ENCODE results near the gene IRF4.

IRF4 gene

DNA sequence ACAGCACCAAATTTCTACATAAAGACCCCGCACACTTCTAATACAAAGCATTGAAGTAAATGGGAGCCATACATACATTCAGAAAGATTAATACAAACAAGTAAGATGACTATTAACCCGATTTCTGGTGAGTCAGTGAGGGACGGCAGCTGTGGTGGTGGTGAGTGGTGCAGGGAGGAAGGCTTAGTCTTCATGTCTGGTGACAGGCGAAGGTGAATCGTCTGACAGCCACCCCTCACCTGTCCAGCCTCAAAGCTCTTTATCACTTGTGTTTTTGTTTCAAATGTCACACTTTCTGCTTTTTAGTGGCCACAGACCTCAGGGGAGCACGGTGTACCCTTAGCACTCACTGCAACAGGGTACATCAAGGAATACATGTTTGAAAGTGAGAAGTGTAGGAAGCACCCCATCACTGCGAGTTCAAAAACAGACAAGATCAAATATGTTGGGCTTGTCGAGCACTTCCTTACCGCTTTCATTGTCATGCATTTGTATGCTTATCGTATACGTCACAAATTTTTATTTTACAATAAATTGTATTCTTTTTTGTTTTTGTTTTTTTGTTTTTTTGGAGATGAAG, 63.5 kb downstream of the IRF4 start:
- H3K27me3 ChIP-seq (ENCODE audit: control insufficient read depth, insufficient read depth, low read length): no peaks in the 10 kb centered on the region
- H3K9ac ChIP-seq (ENCODE audit: low read length): no peak overlapping the region
- H3K36me3 ChIP-seq (ENCODE audit: control insufficient read depth, insufficient read depth, low read length): no peaks in the 10 kb centered on the region
- H3K27ac ChIP-seq (ENCODE audit: low read depth, low read length): no peak overlapping the region
- no peaks in the 10 kb centered on the region for H3K4me1 ChIP-seq (ENCODE audit: control insufficient read depth, insufficient read depth, low read length)
- no peak overlapping the region for H3K4me3 ChIP-seq (ENCODE audit: low read length)

DNA sequence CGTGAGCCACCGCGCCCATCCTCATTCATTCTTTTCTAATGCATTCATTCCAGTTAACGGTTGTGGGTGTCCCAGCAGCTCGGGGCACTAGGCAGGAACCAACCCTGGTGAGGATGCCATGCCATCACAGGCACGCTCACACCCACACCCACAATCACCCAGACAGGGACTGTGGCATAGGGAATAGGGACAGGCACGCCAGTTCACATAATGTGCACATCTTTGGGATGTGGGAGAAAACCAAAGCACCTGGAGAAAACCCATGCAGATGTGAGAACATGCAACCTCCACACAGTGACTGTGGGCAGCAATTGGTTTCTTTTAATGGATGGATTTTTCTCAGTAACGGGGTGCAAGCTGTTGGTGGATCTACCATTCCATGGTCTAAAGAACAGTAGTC, 64.3 kb downstream of the IRF4 start:
- Histone ChIP-seq H3K27me3 (ENCODE audit: control insufficient read depth, insufficient read depth, low read length) (no peaks in the 10 kb centered on the region), H3K36me3 (ENCODE audit: control insufficient read depth, insufficient read depth, low read length) (no peaks in the 10 kb centered on the region), H3K4me3 (ENCODE audit: low read length) (no peak overlapping the region), H3K4me1 (ENCODE audit: control insufficient read depth, insufficient read depth, low read length) (no peaks in the 10 kb centered on the region), H3K9ac (ENCODE audit: low read length) (no peak overlapping the region), H3K27ac (ENCODE audit: low read depth, low read length) (no peak overlapping the region)

DNA sequence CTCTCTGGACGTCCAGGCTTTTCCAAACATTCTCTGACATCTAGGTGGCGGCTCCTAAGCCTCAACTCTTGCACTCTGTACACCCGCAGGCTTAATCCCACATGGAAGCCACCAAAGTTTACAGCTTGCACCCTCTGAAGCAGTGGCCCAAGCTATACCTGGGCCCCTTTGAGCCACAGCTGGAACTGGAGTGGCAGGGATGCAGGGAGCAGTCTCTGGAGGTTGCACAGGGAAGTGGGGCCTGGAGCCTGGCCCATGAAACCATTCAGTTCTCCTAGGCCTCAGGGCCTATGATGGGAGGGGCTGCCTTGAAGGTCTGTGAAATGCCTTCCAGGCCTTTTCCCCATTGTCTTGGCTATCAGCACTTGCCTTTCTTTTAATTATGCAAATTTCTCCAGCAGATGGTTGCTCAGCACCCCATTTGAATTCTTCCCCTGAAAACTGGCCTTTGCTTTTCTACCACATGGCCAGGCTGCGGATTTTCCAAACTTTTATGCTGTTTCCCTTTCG, 64.9 kb downstream of the IRF4 start:
- no peaks in the 10 kb centered on the region for H3K36me3 ChIP-seq (ENCODE audit: control insufficient read depth, insufficient read depth, low read length)
- no peaks in the 10 kb centered on the region for H3K4me1 ChIP-seq (ENCODE audit: control insufficient read depth, insufficient read depth, low read length)
- H3K4me3 ChIP-seq (ENCODE audit: low read length): no peak overlapping the region
- H3K27ac ChIP-seq (ENCODE audit: low read depth, low read length): no peak overlapping the region
- no peak overlapping the region for H3K9ac ChIP-seq (ENCODE audit: low read length)
- no peaks in the 10 kb centered on the region for H3K27me3 ChIP-seq (ENCODE audit: control insufficient read depth, insufficient read depth, low read length)

DNA sequence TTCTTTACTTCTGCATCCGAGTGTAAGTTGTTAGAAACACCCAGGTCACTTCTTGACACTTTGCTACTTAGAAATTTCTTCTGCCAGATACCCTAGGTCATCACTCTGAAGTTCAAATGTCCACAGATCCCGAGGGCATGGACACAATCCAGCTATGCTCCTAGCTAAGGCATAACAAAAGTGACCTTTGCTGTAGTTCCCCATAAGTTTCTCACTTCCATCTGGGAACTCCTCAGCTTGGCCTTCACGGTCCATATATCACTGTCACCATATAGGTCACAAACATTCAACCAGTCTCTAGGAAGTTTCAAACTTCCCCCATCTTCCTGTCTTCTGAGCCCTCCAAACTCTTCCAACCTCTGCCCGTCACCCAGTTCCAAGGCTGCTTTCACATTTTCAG, 65.3 kb downstream of the IRF4 start:
- no peaks in the 10 kb centered on the region for H3K36me3 ChIP-seq (ENCODE audit: control insufficient read depth, insufficient read depth, low read length)
- H3K4me1 ChIP-seq (ENCODE audit: control insufficient read depth, insufficient read depth, low read length): no peaks in the 10 kb centered on the region
- no peak overlapping the region for H3K9ac ChIP-seq (ENCODE audit: low read length)
- H3K27ac ChIP-seq (ENCODE audit: low read depth, low read length): no peak overlapping the region
- H3K27me3 ChIP-seq (ENCODE audit: control insufficient read depth, insufficient read depth, low read length): no peaks in the 10 kb centered on the region
- H3K4me3 ChIP-seq (ENCODE audit: low read length): no peak overlapping the region

Data from rectal smooth muscle tissue (tissue), 1 donor.